Fibroblast of villous mesenchyme (primary cell): Measurements from ENCODE around the gene FST. TPM values are rescaled to one million over a fixed set of nuclear protein-coding genes. Genes with fewer than 3 reads are reported as not detected.

ENCODE experiments used
- DNase-seq: peaks from one replicate; pipeline ENCODE4 v3.0.0-alpha.2; 2010; ENCODE audit warnings: low read depth
- H3K4me3 ChIP-seq: 2 replicates; pipeline ENCODE4 v1.5.1; 2011; ENCODE audit warnings: low read depth, mild to moderate bottlenecking, low read length
- total RNA-seq: library from RNA; depleted of rRNA; stranded (reverse); fragments of >200 nt; gene quantifications from 2 replicates; pipeline ENCODE4 v1.2.3, GENCODE V29; 2012
- TF ChIP-seq, protein P1 (sequence below): IDR thresholded peaks from 2 replicates; pipeline ENCODE4 v1.5.1; 2012; ENCODE audit warnings: low read depth, mild to moderate bottlenecking, low read length; ENCODE audit not compliant: insufficient read depth

The FST gene
- total RNA-seq, 1 donor = 29.8 TPM

DNA sequence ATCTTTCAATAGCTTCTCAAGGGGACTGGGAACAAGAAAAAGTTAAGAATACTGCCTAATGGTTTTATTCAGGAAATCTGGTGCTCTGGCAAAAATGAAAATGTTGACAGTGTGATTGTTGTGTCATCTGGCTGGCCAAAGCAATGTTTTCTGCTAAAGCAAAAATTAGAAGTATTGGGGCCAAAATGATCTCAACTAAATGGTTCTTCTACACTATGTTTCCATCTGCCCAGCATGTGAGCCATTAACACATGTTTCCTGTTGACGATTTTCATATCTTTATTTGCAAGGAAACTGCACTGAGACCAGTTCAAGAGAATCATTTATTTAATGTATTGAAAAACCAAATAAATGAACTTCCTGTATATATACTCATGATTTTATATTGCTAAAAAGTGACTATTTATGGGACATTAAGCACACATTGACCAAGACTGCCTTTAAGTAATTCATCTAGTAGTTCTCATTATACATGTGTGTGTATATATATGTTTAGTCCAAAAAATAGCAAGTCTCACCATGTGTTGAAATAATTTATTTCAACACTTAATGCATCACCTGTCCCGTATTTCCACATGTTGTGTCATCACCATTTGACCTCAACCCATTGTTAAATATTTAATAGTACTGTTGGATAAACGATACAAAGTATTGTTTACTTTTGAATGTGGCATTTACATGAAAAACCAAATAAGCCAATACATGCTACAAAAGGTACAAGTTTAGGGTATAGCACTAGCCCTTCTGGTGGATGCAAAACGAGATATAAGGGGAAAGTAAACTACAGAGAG is 7.5 kb upstream of the FST start:
- H3K4me3 ChIP-seq = no peak overlapping the region
- TF ChIP-seq, protein P1, sequence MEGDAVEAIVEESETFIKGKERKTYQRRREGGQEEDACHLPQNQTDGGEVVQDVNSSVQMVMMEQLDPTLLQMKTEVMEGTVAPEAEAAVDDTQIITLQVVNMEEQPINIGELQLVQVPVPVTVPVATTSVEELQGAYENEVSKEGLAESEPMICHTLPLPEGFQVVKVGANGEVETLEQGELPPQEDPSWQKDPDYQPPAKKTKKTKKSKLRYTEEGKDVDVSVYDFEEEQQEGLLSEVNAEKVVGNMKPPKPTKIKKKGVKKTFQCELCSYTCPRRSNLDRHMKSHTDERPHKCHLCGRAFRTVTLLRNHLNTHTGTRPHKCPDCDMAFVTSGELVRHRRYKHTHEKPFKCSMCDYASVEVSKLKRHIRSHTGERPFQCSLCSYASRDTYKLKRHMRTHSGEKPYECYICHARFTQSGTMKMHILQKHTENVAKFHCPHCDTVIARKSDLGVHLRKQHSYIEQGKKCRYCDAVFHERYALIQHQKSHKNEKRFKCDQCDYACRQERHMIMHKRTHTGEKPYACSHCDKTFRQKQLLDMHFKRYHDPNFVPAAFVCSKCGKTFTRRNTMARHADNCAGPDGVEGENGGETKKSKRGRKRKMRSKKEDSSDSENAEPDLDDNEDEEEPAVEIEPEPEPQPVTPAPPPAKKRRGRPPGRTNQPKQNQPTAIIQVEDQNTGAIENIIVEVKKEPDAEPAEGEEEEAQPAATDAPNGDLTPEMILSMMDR = no peak
- DNase-seq = no peak

DNA sequence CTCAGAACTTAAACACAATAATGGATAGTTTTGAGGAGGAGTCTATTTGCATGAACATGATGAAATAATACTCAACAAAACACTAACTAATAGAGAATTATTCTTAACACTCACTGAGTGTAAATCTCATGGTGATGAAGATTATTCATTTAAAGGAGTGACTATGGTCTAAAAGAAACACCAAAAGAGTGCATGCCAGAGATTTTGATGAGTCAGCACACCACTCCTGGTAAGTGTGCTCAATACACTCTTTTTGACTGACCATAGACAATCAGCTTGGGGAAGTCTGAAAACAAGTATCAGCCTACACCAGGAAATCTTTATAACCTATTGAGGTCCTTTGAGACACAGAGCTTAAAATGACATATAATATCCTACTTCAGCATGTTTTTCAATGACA is 6.8 kb upstream of the FST start:
- DNase-seq = no peak
- no peak overlapping the region for H3K4me3 ChIP-seq
- TF ChIP-seq, protein P1 = no peak

DNA sequence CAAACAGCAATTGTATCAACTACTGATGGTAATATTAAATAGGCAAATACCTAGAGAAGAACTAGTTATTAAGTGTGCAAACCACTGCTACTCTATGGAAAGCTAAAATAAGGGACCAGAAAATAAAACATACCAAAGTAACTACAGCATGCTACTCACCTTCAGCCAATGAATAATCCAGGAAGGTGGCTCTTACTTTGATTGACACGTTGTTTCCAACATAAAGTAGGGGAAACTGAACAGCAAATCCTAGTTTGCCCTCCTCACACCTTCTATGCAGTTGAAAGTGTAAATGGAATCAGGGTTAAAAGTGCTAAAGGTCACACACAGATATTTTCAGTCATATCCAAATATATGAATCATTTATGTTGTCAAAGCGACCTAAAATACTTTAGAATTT is 5.1 kb upstream of the FST start:
- no peak for DNase-seq
- H3K4me3 ChIP-seq = no peak overlapping the region
- TF ChIP-seq, protein P1 = no peak

DNA sequence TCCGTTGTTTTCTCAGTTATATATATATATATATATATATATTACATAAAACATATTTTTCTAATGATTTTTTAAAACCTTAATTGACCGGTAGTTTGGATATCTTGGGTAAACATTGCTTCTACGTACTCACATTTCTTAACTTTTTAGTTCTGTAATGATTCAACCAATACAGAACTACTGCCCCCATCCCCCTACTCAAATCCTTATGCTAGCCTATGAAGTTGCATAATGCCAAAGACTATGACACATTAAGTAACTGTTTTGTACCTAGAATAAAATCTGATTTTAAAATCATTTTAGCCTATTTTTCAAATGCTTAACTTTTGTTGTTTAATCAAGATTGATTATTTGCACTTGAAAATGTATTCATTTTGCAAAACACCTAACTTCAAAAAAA is 4.4 kb upstream of the FST start:
- TF ChIP-seq, protein P1 = no peak
- no peak for DNase-seq
- H3K4me3 ChIP-seq = no peak overlapping the region

DNA sequence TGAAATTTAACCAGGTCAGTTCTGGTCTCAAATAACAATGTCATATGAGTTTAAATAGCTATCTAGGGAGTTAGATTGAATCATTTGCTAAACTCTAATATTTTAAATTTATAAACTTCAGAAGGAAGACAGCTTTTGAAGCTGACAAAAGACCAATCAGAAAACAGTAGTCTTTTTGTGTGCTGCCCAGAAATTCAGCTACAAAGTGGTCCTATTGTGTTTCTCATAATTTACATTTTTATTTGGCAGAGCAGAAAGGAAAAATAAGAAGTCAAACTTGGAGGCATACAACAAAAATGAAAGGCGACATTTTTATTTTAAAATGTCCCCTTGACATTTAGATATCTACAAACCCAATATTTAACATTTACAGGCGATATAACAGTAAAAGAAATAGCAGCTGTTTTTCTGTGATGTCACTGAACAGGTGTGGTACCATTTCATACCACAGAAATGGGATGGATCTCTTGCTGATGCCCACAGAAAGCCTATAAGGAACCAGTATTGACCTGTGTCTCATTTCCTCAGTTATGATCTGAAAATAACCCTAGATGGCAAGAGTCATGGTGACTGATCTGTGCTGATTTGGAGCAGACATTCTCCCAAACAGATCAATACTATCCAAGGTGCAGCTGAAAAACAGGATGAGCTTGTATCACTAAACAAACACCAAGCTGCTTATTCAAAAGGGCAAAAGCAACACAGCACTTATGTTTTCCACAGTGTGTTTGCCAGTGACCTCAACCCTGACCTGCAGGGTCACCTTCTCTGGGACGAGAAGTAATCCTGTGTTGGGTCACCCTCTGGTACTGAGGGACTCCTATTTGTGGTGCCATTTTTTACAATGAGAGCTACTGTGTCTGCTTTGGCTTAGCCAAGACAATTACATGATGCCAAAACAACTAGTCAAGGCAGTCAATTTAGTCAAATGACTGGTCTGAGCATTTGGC is 3.6 kb upstream of the FST start:
- no peak overlapping the region for H3K4me3 ChIP-seq
- TF ChIP-seq, protein P1 = no peak
- DNase-seq = no peak

DNA sequence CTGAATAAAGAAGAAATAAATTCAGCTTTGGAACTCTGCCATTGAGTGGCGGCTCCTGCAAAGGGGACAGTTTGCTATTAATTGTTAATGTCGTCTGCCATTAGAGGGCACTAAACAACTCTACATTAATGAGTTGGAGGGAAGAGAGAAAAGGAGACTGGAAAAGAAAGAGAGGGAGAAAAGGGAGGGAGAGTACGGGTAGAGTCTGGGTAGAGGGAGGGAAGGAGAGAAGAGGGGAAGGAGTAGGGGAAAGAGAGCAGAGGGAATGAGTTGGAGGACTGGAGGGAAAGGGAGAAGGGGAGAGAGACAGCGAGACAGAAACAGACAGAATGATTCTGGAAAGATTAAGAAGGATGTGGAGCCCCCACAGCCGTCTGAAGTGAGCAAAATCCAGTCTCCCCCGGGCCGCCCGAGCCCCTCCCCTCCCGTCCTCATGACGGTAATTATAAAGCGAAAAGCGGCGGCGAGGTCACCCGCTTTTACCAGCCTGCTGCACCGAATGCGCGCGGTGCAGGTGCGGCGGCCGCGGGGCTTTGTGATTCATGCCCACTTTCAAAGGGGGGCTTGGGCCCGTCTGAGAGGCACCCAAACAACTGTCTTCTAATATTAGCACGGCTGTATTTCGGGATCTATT is 1.9 kb upstream of the FST start:
- DNase-seq = peak; percentile 69
- TF ChIP-seq, protein P1 = peak; percentile 48
- H3K4me3 ChIP-seq = peak overlapping the region; percentile 82
